ENCODE results near the gene LRIG1.

LRIG1 gene

DNA sequence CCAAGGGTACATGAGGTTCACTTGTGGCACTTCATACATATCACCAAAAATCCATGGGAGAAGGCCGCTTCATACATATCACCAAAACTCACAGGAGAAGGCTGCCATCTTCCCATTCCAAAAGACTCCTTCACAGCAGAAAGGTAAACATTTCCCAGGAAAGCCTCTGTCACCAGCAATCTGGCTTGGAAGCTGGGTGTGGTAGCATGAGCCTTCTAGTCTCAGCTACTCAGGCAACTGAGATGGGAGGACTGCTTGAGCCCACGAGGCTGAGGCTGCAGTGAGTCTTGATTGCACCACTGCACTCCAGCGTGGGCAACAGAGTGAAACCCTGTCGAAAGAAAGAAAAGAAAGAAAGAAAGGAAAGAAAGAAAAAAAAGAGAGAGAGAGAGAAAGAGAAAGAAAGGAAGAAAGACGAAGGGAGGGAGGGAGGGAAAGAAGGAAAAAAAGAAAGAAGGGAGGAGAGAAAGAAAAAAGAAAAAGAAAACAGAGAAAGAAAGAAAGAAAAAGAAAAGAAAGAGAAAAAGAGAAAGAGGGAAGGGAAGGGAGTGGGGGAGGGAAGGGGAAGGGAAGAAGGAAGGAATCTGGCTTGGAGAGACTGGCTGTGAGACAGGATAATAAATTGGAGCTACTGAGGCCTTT lies 7.2 kb downstream of the LRIG1 start:
- TF ChIP-seq, protein P1, sequence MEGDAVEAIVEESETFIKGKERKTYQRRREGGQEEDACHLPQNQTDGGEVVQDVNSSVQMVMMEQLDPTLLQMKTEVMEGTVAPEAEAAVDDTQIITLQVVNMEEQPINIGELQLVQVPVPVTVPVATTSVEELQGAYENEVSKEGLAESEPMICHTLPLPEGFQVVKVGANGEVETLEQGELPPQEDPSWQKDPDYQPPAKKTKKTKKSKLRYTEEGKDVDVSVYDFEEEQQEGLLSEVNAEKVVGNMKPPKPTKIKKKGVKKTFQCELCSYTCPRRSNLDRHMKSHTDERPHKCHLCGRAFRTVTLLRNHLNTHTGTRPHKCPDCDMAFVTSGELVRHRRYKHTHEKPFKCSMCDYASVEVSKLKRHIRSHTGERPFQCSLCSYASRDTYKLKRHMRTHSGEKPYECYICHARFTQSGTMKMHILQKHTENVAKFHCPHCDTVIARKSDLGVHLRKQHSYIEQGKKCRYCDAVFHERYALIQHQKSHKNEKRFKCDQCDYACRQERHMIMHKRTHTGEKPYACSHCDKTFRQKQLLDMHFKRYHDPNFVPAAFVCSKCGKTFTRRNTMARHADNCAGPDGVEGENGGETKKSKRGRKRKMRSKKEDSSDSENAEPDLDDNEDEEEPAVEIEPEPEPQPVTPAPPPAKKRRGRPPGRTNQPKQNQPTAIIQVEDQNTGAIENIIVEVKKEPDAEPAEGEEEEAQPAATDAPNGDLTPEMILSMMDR (IDR thresholded peaks at IDR 0.05; ENCODE audit: low read depth, low read length), result no peak
- H3K4me3 ChIP-seq (ENCODE audit: low read depth, low read length), result no peak overlapping the region

DNA sequence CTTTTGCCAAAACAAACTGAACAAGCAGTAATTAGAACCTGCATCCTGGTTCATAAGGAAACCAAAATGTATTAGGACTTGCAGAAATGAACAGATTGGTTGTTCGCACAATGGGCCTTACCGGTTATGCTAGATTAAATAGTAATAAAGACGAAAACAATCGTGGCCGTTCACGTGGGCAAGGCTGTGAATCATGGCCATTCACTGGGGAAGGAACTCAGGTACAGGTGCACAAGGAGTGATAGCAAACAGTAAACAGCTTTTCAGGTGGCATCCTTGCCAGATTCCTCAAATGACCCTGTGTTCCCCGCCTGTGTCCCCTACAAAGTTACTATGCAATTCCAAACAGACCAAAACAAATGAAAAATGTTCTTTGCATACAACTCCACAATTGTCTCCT lies 8.2 kb downstream of the LRIG1 start:
- TF ChIP-seq, protein P1 (IDR thresholded peaks at IDR 0.05; ENCODE audit: low read depth, low read length), result no peak
- H3K4me3 ChIP-seq (ENCODE audit: low read depth, low read length), result no peak overlapping the region

DNA sequence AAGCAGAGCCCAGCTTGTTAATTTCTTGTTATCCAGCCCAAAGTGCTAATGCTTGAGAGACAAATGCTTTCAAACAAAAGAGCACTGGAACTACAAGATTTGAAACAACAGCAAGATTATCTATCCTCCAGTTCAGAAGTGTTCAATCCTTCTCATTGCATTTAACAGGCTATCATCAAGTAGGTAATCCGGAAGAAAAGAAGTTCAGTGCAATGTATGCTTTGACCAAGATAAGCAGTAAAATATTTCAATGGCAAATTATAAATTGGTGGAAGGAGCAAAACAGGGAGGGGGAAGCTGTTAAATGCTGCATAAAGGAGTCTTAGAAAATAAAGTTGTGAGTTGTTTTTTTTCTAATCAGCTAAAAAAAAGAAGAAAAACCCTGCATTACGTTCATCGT lies 8.8 kb downstream of the LRIG1 start:
- TF ChIP-seq, protein P1 (IDR thresholded peaks at IDR 0.05; ENCODE audit: low read depth, low read length), result no peak
- H3K4me3 ChIP-seq (ENCODE audit: low read depth, low read length), result no peak overlapping the region

DNA sequence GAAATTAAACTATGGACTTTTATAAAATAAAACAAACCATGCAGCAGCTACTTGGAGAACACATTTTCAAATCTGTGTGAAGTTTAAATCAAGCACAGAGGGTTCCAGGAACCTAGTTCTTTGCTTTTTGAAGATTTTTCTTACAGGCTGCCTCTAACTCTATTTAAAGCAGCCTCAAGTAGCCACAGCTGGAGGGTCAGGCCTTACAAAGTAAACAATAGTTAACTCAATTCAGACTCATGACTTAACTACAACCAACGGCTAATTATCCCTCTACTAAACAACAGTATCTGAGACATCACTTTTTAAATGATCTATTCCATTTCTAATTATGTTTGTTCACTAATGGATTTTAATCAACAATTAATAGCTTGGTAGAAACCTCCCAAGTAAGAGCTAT lies 9.8 kb downstream of the LRIG1 start:
- H3K4me3 ChIP-seq (ENCODE audit: low read depth, low read length), result no peak overlapping the region
- TF ChIP-seq, protein P1 (IDR thresholded peaks at IDR 0.05; ENCODE audit: low read depth, low read length), result no peak

DNA sequence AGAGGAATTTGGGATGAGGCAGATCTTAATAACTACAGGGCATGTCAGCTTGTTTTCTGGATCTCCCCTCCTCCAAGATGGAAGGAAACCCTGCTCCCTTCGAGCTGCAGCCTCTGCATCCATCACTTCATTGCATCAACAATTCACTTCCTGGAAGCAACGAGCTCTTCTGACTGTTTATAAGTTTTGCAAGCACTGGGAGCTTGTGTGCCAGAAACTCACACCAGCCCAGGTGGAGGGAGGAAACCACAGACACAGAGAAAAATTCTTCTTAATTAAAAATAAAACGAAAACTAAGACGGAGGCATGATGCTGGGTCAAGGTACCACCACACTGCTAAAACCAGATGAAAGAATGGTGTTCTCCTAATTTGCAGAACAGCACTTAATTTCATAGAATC lies 10.6 kb downstream of the LRIG1 start:
- TF ChIP-seq, protein P1 (IDR thresholded peaks at IDR 0.05; ENCODE audit: low read depth, low read length), result no peak
- peak overlapping the region; percentile 10; the same call in 1 of the 2 replicates for H3K4me3 ChIP-seq (ENCODE audit: low read depth, low read length)

DNA sequence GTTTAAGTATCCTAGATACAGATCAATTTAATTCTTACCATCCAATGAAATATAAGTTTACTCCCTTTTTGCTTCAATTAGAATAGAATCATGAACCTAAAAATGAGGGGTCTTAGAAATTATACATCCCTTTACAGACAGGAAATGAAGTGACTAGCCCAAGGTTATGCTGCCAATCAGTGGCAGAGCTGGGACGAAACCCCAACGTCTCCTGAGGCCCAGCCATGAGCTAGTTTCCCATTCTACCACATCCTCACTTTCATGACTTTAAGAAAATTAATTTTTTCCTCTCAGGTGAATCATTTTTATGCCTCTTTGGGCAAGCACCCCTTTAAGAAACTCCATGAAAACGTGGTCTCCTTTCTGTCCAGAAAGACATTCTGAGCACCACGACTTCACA lies 11.2 kb downstream of the LRIG1 start:
- TF ChIP-seq, protein P1 (IDR thresholded peaks at IDR 0.05; ENCODE audit: low read depth, low read length), result no peak
- no peak overlapping the region for H3K4me3 ChIP-seq (ENCODE audit: low read depth, low read length)

DNA sequence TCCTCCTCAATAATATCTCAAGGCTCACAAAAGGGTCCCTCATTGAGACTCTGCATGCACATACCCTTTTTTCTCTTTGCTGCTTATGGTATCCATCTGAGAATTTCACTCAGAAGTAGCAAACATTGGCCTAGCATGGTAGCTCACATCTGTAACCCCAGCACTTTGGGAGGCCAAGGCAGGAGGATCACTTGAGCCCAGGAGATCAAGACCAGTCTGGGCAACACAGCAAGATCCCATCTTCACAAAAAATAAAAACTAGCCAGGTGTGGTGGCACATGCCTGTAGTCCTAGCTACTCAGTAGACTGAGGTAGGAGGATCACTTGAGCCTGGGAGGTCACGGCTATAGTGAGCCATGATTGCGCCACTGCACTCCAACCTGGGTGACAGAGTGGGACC lies 11.7 kb downstream of the LRIG1 start:
- TF ChIP-seq, protein P1 (IDR thresholded peaks at IDR 0.05; ENCODE audit: low read depth, low read length), result no peak
- H3K4me3 ChIP-seq (ENCODE audit: low read depth, low read length), result no peak overlapping the region

Measured in WI38 (cell line).